Activated CD8-positive, alpha-beta memory T cell treated with anti-CD3 and anti-CD28 coated beads, Interleukin-2, amount 50 U/mL, for 4 hours (primary cell): ENCODE results near the gene ALDH1L2.
A peak's percentile ranks its signal among the peaks of the same experiment; 100 is the strongest.
"Not testable (repeated sequence)": the region's sequence is repeated elsewhere in the genome, so short reads cannot be mapped to it uniquely, and the experiment has no call there.

ENCODE experiments used
- DNase-seq: peaks from one replicate; pipeline ENCODE4 v3.0.0-alpha.2; 2020

ALDH1L2 gene

DNA sequence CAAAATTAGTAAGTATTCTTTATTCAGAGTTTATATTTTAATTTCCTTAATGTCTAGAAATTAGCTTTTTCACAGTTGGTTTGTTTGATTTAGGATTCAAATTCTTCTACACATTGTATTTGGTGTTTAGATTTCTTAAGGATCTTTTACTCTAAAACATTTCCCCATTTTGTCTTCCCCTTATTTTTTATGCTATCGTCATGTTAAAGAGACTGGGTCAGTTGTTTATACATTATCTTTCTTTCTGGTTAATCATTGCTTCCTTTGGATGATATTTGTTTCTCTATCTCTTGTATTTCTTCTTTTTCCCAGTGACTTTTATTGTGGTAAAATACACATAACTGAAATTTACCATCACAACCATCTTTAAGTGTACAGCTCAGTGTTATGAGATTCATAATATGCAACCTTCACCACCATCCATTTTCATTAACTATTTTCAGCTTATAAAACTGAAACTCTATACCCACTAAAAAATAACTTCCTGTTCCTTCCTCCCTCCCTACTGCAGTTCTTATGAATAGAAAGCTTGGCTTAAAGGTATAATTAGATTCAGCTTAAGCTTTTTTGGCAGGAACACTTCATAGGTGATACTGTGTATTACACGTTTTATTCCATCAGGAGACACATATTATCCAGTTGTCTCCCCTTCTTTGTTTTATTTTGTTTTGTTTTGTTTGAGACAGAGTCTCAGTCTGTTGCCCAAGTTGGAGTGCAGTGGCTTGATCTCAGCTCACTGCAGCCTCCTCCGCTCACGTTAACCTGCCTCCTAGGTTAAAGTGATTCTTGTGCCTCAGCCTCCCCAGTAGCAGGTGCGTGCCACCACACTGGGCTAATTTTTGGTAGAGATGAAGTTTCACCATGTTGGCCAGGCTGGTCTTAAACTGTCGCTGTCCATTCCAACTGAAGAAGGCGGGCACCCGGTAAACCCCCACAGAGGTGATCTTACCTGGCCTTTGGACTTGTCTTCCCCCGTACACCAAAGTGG is 53.1 kb downstream of the ALDH1L2 start:
- DNase-seq, result no peak

DNA sequence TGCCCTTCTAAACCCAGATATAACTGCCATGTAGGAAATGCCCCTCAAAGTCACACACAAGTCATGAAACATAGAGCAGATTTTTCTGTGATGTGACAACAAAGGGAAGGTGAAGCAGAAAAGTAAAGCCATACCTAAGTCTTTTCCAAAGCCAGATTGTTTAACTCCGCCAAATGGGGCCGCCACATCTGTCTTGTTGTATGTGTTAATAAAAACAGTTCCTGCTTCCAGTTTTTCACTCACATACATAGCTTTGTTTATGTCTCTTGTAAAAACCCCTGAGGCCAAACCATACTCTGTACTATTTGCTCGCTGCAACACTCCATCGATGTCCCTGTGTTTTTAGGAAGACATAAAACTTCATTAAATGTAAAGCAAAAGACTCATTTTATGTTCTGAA is 57.8 kb downstream of the ALDH1L2 start:
- DNase-seq, result no peak

DNA sequence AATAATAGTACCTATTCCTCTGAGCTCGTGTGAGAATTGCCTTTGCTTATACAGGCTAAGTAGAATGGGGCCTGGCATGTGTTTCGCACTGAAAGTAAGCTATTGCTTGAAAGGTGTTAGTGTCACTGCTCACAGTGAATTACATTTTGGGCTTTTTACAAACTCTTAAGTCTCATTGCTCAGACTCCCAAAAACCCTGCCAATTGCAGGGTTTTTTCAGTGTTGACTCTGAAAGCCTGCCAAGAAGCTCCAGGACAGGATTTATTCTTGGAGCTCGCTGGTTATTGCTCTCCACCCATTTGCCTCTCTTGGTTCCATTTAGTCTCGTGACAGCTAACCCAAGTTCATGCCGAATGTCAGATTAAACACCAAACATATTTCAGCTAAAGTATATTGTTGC is 58.4 kb downstream of the ALDH1L2 start:
- DNase-seq, result no peak

DNA sequence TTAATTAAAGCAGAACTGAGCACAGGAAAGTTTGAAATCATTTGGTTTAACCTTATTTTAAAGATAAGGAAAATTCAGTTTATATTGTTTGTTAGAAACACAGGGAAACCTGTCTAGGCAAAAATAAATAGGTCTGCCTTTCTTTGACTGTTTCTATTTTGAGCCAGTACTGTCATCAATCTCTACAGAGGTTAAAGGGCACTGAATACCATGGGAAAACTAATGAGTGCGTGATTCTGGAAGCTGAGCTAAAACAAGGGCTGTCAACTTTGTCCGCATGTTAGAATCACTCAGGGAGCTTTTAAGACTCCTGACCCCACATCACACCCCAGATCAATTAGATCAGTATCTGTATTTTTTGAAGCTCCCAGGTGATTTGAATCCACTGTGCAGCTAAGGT is 59.3 kb downstream of the ALDH1L2 start:
- DNase-seq, result no peak

GRCh38 chr12:105020241-105020962 is 63.9 kb downstream of the ALDH1L2 start:
- no peak for DNase-seq

- no peak for DNase-seq
These were observed 65.5 kb downstream of the ALDH1L2 start for GRCh38 chr12:105018776-105019175.

- DNase-seq, result no peak
These were observed 66.2 kb downstream of the ALDH1L2 start for GRCh38 chr12:105018012-105018411.

DNA sequence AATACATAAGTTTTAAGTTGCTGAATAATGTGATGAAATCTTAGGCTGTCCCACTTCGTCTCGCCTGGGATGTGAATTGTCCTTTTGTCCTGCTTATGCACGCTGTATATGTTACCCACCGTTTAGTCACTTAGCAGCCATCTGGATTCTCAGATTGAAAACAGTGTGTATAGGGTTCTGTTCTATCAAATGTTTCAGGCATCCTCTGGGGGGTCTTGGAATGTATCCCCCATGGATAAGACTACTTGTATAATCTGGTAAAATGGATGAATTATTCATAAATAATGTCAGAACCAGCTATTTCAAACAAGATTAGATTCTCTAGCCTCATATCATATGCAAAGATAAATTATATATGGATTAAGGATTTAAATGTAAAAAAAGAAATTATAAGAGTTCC is 68.7 kb downstream of the ALDH1L2 start:
- no peak for DNase-seq

DNA sequence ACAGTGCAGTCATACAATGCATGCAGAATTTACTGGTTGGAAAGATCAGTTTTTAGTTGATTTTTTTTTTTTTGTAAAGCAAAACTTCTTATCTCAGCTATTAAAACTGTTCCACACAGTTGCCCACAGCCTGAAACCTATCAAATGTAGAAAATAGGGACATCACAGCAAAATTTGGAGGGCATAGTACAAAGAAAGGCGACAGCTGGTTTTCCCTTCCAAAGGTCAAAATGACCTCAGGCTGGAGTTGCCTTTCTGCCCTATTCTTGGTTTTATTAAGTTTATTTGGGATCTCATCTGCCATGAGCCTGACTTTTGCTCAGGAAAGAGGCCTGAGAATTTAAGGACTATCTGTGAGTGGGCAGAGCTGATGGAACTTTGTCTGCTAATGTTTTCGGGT is 69.7 kb downstream of the ALDH1L2 start:
- DNase-seq, result no peak

DNA sequence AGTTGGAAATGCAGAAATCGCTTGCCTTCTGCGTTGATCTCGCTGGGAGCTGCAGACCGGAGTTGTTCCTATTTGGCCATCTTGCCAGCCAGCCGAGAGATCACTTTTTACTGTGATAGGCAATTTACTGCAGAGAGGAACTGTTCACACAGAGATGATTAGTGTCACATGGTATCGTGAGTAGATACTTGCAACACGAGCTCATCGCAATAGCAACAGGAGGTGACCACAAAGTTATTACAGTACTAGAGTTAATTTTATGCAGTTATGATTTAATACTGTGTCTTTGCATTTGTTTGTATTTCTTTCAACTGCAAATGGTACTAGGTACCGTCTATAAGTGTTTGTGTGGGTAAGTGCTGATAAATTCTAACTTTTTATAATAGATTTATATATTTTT is 70.4 kb downstream of the ALDH1L2 start:
- DNase-seq, result no peak

DNA sequence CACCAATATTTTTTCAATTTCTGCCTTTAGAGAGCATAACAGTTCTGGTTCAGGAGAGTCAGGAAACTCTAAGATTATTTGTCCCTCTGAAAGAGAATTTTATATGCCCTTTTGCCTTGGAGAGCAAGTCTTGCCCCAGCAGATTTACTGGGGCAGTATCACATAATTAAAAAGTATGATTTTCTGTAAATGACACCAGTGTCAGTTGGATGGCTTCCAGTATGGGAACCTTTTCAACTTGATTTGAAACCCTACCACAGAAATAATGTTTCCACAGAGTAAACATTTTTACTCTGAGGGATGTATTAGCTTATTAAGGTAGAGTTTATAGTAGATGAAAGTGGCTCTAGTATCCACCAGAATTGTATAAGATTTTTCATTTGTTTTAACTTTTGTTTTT is 82.8 kb downstream of the ALDH1L2 start:
- DNase-seq, result no peak

GRCh38 chr12:104999347-104999685 is 84.9 kb downstream of the ALDH1L2 start:
- DNase-seq, result no peak

DNA sequence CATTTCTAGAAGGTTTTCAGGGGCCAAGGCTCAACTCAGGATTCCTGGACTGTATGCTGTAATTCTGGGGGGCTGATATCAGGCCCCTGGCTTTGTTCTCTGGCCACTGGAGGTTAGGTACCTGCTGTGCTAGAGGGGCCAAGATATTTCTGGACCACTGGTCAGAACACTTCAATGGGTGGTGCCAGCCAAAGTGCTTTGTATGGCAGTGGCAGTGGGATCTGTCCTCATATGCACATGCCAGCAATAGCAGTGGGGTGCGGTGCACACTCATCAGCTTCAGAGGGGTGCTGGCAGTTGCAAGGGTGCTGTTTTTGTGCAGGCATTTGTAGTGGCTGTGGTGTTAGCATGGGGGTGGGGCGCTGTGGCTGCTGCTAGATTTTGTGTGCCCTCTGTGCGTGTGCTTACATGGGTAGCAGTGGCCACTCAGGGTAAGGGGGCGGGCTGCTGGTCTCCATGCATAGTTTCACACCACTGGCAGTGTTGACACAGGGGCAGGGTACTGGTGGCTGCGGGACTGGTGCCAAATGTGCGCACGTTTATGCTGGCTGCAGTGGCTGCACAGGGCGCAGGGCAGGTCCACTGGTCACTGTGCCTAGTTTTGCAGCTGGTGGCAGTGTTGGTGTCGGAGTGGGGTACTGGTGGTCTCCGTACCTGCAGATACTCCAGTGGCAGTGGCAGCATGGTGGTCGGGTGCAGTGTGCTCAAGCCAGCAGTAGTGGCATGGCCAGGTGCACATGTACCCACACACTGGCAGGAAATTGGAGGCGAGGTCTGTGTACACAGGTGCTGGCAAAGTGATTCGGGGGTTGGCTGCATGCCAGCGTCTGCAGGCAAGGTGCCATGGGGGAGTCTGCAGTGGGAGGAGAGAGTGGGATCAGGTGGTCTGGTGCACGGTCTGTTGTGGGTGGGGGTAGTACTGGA is 85.6 kb downstream of the ALDH1L2 start:
- DNase-seq, result no peak

GRCh38 chr12:104997541-104997940 is 86.7 kb downstream of the ALDH1L2 start:
- no peak for DNase-seq

DNA sequence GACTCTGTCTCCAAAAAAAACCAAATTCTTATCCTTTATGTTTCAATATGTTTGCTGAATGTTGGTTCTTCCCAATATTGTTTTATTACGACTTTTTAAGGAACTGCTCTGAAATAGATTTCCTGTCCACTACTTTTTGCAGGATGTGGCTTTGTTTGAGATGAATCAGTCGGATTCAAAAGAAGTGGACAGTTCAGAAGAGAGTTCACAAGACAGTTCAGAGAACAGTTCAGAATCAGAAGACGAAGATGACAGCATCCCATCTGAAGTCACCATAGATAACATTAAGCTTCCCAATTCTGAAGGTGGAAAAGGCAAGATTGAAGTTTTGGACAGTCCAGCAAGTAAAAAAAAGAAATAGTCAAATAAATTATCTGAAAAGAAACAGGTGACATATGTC is 89.9 kb downstream of the ALDH1L2 start:
- no peak for DNase-seq

DNA sequence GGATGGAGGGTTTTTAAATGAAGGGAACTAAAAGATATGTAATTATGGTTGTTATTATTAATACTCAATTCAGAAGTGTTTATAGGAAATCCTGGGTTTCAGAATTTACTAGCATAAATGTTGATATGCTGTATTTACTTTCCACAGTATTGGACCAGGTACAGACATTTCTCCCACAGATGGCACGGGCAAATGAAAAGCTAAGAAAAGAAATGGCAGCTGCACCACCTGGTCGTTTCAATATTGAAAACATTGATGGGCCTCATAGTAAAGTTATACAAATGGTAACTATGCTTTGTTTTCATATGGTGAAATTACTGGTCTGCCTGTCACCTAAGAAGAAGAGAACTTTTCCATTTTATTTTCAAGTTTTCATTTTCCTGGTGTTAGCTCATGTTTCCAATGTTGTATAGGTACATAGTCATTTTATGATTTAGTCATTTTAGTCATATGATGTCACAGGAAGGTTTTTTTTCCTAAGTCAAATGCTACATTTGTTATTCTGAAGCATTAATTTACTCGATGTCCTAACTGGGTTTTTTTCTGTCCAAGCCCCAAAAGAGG is 92.6 kb downstream of the ALDH1L2 start:
- DNase-seq, result no peak

GRCh38 chr12:104990950-104991349 is 93.3 kb downstream of the ALDH1L2 start:
- DNase-seq, result no peak

DNA sequence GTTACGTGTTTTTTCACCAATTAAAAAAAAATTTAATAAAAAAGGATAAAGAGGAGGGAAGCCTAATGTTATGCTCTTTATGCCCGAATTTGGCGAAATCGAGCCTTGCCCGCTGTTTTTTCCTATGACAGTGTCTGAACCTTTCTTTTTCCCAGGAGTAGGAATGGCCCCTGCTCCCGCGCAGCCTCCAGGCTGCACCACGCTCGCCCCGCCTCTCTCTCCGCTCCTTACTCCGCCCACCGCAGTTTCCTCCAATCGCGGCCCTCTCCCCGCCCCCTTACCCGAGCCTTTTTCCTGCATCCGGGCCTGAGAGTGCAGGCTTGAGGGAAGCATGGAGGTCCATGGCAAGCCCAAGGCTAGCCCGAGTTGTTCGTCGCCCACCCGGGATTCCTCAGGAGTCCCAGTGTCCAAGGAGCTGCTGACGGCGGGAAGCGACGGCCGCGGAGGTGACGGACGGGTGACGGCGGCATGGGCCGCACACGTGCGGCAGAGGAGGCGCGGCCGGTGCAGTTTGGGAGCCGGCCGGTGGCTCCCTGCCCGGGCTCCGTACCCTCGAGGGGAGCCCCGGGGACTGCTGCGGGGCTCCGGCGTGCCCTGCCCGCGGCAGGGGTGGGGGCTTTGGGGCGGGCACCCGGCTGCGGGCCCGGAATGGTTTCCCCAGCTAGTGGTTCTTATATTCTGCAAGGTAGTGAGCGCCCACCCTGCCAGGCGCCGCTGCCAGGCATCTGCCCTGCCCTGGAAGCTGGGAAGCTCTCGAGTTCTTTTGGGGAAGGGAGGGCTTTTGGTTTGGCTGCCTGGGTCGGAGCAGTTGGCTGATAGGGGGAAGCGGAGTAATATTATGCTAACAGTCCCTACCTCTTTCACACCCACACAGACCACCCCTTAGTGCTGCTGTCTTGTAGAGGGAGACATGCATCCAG is 98.0 kb downstream of the ALDH1L2 start, which contains the start of gene NOPCHAP1:
TSS of gene NOPCHAP1 (plus strand) at position 295 of the 920 bp plus-strand sequence. CDS start at position 332, 37 bp downstream.
- peak; percentile 85 for DNase-seq

DNA sequence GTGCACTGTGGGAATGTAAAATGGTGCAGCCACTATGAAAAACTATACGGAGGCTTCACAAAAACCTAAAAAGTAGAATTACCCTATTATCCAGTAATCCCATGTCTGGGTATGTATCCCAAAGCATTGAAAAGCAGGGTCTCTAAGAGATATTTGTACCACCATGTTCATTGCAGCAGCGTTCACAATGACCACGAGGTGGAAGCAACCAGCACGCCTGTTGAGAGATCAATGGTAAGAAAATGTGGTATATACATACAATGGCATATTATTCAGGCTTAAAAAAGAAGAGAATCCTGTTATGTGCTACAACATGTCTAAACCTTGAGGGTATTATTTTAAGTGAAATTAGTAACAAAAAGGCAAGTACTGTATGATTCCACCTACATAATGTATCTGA is 99.1 kb downstream of the ALDH1L2 start:
- DNase-seq, result no peak

DNA sequence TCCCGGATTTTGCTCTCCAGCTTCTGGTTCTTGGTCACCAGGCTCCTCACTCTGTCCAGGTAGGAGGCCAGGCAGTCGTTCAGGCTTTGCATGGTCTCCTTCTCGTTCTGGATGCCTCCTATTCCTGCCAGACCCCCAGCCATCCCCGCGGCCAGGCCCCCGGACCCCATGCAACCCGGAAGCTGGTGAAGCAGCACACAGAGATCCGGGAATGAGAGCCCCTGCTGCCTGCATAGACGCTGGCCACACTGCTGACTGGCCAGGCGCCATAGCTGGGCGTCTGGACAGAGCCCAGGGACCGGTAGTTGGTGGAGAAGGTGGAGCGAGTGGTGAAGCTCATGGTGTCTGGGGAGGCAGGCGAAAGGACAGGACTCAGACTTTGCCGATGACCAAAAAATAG is 106.6 kb downstream of the ALDH1L2 start:
- DNase-seq, result not testable (repeated sequence)

DNA sequence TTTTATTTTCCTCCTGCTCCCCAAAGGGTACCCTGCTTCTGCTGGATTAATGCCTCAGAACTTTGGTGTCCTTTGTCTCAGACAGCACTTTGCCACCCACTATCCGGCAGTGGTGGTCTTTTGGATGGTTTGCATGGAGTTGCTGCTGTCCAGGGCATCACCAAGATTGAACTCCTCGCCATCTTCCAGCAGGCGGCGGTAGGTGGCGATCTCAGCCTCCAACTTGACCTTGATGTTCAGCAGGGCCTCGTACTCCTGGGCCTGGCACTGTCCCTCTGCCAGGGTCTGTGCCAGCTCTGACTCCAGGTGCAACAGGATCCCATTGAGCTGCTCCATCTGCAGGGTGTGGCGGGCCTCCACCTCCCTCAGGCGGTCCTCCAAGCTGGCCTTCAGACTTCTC is 107.6 kb downstream of the ALDH1L2 start:
- DNase-seq, result no peak
